Measurements from ENCODE around the gene SMAP2. TPM values are rescaled to one million over a fixed set of nuclear protein-coding genes. Genes with fewer than 3 reads are reported as not detected.

The SMAP2 gene
- total RNA-seq, 1 experiment from 2014 or later: 20.2 TPM

DNA sequence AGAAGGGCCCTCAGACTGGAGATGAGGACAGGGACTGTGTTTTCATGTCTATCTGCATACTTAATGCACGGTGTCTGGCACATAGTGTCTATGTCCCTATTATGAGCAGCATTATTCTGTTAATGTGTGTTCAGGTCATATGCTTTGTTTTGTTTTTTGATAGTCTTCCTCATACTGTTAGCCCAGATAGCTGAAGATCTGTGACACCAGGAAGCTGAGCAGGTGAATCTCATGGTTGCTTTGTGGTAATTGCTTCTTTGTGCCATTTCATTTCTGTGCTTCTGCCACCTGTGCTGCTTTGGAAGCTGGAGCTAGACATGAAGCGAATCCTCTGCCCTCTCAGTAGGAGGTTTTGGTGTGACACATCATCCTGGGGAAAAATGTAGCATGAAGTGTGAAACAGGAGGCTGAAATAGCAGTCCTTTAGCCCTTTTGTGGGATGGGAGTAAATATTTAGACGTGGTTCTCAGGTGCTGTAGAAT lies 15.8 kb downstream of the SMAP2 start:
- ChIA-PET CTCF (interaction anchor here (0.5 to 4.0 kb wide), 6 partner anchors 11 to 311 kb away, joined by 3 to 17 read pairs (median 3); no protein-coding TSS in a partner anchor), POLR2A (interaction anchor here (9.5 kb wide), 1 partner anchor 16 kb away, joined by 75 read pairs; the partner anchor contains the start of gene SMAP2)
- Mint-ChIP-seq H3K4me1 (ENCODE audit: insufficient read depth, unreplicated experiment) (peaks cover 8% of the 10 kb centered on the region), H3K27ac (ENCODE audit: low read depth, unreplicated experiment) (no peak overlapping the region), H3K4me3 (ENCODE audit: unreplicated experiment) (no peak overlapping the region), H3K9me3 (ENCODE audit: unreplicated experiment) (no peaks in the 10 kb centered on the region), H3K27me3 (ENCODE audit: insufficient read depth, unreplicated experiment) (no peaks in the 10 kb centered on the region), H3K36me3 (ENCODE audit: insufficient read depth, unreplicated experiment) (no peaks in the 10 kb centered on the region)
- no TSS peak for BruUV-seq (replicated peaks)
- no peak for DNase-seq (ENCODE audit: unreplicated experiment)
- intact Hi-C loops (cut with micrococcal nuclease): no loop called here
- TF ChIP-seq, protein P1, sequence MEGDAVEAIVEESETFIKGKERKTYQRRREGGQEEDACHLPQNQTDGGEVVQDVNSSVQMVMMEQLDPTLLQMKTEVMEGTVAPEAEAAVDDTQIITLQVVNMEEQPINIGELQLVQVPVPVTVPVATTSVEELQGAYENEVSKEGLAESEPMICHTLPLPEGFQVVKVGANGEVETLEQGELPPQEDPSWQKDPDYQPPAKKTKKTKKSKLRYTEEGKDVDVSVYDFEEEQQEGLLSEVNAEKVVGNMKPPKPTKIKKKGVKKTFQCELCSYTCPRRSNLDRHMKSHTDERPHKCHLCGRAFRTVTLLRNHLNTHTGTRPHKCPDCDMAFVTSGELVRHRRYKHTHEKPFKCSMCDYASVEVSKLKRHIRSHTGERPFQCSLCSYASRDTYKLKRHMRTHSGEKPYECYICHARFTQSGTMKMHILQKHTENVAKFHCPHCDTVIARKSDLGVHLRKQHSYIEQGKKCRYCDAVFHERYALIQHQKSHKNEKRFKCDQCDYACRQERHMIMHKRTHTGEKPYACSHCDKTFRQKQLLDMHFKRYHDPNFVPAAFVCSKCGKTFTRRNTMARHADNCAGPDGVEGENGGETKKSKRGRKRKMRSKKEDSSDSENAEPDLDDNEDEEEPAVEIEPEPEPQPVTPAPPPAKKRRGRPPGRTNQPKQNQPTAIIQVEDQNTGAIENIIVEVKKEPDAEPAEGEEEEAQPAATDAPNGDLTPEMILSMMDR (IDR thresholded peaks at IDR 0.05; ENCODE audit: unreplicated experiment): no peak

DNA sequence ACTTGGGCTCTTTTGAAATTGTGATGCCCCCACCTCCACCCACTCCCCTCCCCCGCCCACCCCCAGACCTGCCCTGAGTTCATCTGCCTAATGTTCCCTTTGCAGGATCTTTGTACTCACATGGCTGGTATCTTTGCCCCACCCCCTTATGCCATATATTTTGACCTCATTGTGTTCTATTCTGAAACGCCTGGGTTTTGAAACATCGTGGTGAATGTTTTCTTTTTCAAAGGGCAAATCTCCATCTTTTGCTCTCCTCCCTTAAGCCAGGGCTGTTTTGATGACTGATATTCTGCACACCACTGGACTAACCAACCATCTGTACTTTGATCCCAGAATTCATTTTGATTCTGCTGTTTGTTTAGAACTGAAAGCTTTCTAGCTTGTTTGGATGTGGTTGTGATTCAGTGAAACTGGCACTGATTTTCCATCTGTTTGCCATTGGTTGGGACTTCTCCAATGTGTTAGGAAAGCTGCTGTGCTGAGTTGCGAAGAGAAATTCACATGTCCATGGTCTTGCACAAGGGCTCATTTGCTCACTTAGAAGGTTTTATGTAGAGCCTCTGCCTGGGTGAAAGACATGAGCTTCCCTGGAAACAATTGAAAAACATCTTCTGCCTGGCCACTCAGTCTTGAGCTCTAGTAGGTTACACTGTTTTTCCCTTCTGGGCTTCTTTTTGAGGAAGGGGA lies 16.5 kb downstream of the SMAP2 start:
- ChIA-PET CTCF (interaction anchor here (0.5 to 4.0 kb wide), 5 partner anchors 14 to 894 kb away, joined by 3 to 17 read pairs (median 3); no protein-coding TSS in a partner anchor), POLR2A (interaction anchor here (0.7 to 9.5 kb wide), 4 partner anchors 8 to 322 kb away, joined by 3 to 75 read pairs (median 3); partner anchors contain the start of gene SMAP2)
- H3K27me3 Mint-ChIP-seq (ENCODE audit: insufficient read depth, unreplicated experiment): no peaks in the 10 kb centered on the region
- no peak overlapping the region for H3K4me3 Mint-ChIP-seq (ENCODE audit: unreplicated experiment)
- BruUV-seq (replicated peaks): no TSS peak
- no peaks in the 10 kb centered on the region for H3K9me3 Mint-ChIP-seq (ENCODE audit: unreplicated experiment)
- intact Hi-C loops (cut with micrococcal nuclease): no loop called here
- no peak overlapping the region for H3K27ac Mint-ChIP-seq (ENCODE audit: low read depth, unreplicated experiment)
- DNase-seq (ENCODE audit: unreplicated experiment): peak; percentile 50
- H3K4me1 Mint-ChIP-seq (ENCODE audit: insufficient read depth, unreplicated experiment): peaks cover 8% of the 10 kb centered on the region
- no peaks in the 10 kb centered on the region for H3K36me3 Mint-ChIP-seq (ENCODE audit: insufficient read depth, unreplicated experiment)
- TF ChIP-seq, protein P1 (IDR thresholded peaks at IDR 0.05; ENCODE audit: unreplicated experiment): no peak

DNA sequence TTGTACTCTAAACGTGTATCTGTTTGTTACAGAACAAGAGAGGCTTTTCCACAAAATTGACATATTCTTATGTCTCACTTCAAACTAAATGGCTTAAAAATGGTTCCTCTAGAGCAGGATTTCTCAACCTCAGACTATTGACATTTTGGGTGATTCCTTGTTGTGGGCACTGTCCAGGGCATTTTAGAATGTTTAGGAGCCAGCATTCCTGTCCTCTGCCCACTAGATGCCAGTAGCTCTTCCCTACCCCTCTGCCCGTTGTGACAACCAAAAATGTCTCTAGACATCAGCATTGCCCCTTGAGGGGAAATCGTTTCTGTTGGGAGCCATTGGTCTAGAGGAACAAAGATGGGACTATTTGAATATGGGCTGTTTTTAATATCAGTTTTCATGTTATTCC lies 17.3 kb downstream of the SMAP2 start:
- Mint-ChIP-seq H3K27ac (ENCODE audit: low read depth, unreplicated experiment) (no peak overlapping the region), H3K4me3 (ENCODE audit: unreplicated experiment) (no peak overlapping the region), H3K9me3 (ENCODE audit: unreplicated experiment) (no peaks in the 10 kb centered on the region), H3K36me3 (ENCODE audit: insufficient read depth, unreplicated experiment) (no peaks in the 10 kb centered on the region), H3K27me3 (ENCODE audit: insufficient read depth, unreplicated experiment) (no peaks in the 10 kb centered on the region), H3K4me1 (ENCODE audit: insufficient read depth, unreplicated experiment) (peaks cover 8% of the 10 kb centered on the region)
- POLR2A ChIA-PET: interaction anchor here (0.9 to 9.5 kb wide), 4 partner anchors 9 to 321 kb away, joined by 3 to 75 read pairs (median 3); partner anchors contain the start of gene SMAP2
- no TSS peak for BruUV-seq (replicated peaks)
- no peak for DNase-seq (ENCODE audit: unreplicated experiment)
- intact Hi-C loops (cut with micrococcal nuclease): no loop called here
- CTCF ChIA-PET: interaction anchor here (0.5 to 4.0 kb wide), 5 partner anchors 13 to 893 kb away, joined by 3 to 17 read pairs (median 3); no protein-coding TSS in a partner anchor
- TF ChIP-seq, protein P1 (IDR thresholded peaks at IDR 0.05; ENCODE audit: unreplicated experiment): no peak

DNA sequence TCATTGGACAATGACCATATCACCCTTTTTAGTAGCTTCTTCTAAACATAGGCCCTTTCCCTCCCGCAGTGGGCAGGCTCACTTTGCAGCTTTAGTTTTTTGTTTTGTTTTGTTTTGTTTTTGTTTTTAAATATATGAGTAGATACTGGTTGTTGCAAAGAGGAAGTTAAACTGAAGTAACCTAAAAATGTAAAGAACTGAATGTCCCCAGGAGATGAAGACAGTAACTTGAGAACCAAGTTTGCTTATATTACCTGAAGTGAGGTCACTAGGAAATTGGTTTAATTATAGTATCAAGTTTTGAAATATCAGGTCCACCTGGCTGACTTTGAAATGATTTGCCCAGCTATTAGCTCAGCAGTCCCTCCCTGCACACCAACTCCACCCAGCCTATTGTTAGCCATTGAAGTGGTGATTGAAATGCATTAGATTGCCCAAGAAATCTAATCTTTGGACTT lies 18.2 kb downstream of the SMAP2 start:
- no TSS peak for BruUV-seq (replicated peaks)
- Mint-ChIP-seq H3K9me3 (ENCODE audit: unreplicated experiment) (no peaks in the 10 kb centered on the region), H3K27ac (ENCODE audit: low read depth, unreplicated experiment) (no peak overlapping the region), H3K4me1 (ENCODE audit: insufficient read depth, unreplicated experiment) (peaks cover 8% of the 10 kb centered on the region), H3K4me3 (ENCODE audit: unreplicated experiment) (no peak overlapping the region), H3K36me3 (ENCODE audit: insufficient read depth, unreplicated experiment) (no peaks in the 10 kb centered on the region), H3K27me3 (ENCODE audit: insufficient read depth, unreplicated experiment) (no peaks in the 10 kb centered on the region)
- CTCF ChIA-PET: interaction anchor here (0.5 to 4.0 kb wide), 5 partner anchors 13 to 239 kb away, joined by 3 to 17 read pairs (median 5); no protein-coding TSS in a partner anchor
- POLR2A ChIA-PET: interaction anchor here (0.5 to 9.5 kb wide), 4 partner anchors 18 to 238 kb away, joined by 3 to 75 read pairs (median 3); partner anchors contain the start of genes SMAP2, ZFP69B and ZMPSTE24
- intact Hi-C loops (cut with micrococcal nuclease): no loop called here
- TF ChIP-seq, protein P1 (IDR thresholded peaks at IDR 0.05; ENCODE audit: unreplicated experiment): no peak
- peak; percentile 32 for DNase-seq (ENCODE audit: unreplicated experiment)

All from MCF 10A (cell line).